ENCODE results near the gene EIF3J. TPM values are rescaled to one million over a fixed set of nuclear protein-coding genes. Genes with fewer than 3 reads are reported as not detected.

EIF3J gene
- total RNA-seq, 1 donor from 2014 or later, result 82.1 TPM

DNA sequence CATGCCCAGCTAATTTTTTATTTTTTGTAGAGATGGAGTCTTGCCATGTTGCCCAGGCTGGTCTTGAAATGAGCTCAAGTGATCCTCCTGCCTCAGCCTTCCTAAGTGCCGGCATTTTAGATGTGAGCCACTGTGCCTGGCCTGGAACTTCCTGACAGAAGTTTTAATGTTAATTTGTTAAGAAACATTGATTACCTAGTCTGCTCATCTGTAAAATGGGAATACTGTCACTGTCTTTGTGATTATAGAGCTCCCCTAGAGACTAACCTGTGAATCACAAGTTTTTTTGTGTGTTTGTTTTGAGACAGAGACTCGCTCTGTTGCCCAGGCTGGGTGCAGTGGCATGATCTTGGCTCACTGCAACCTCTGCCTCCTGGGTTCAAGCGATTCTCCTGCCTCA lies 4.3 kb upstream of the EIF3J start:
- no peak for DNase-seq (ENCODE audit: extremely low spot score, unreplicated experiment)
- no peak overlapping the region for H3K4me3 Mint-ChIP-seq (ENCODE audit: unreplicated experiment)

DNA sequence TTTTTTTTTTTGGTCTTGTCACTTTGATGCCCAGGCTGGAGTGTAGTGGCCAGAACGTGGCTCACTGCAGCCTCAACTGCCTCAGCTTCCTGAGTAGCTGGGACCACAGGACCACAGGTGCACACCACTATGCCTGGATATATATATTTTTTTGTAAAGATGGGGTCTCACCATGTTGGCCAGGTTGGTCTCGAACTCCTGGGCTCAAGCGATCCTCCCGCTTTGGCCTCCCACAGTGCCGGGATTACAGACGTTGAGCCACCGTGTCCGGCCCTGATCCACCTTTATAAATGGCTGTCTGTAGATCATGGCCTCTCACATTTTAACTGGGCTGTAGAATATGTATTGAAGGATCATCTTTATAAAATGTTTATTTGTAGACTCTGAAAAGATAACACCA lies 1.9 kb upstream of the EIF3J start:
- peaks cover 11% of the 10 kb centered on the region for H3K36me3 Mint-ChIP-seq (ENCODE audit: unreplicated experiment)
- no peaks in the 10 kb centered on the region for H3K9me3 Mint-ChIP-seq (ENCODE audit: unreplicated experiment)
- H3K4me1 Mint-ChIP-seq (ENCODE audit: unreplicated experiment), result peaks cover 25% of the 10 kb centered on the region
- H3K27me3 Mint-ChIP-seq (ENCODE audit: unreplicated experiment), result no peaks in the 10 kb centered on the region
- TF ChIP-seq, protein P1, sequence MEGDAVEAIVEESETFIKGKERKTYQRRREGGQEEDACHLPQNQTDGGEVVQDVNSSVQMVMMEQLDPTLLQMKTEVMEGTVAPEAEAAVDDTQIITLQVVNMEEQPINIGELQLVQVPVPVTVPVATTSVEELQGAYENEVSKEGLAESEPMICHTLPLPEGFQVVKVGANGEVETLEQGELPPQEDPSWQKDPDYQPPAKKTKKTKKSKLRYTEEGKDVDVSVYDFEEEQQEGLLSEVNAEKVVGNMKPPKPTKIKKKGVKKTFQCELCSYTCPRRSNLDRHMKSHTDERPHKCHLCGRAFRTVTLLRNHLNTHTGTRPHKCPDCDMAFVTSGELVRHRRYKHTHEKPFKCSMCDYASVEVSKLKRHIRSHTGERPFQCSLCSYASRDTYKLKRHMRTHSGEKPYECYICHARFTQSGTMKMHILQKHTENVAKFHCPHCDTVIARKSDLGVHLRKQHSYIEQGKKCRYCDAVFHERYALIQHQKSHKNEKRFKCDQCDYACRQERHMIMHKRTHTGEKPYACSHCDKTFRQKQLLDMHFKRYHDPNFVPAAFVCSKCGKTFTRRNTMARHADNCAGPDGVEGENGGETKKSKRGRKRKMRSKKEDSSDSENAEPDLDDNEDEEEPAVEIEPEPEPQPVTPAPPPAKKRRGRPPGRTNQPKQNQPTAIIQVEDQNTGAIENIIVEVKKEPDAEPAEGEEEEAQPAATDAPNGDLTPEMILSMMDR (IDR thresholded peaks at IDR 0.05), result no peak
- peak overlapping the region; percentile 86 for H3K4me3 Mint-ChIP-seq (ENCODE audit: unreplicated experiment)
- no peak for DNase-seq (ENCODE audit: extremely low spot score, unreplicated experiment)
- H3K27ac Mint-ChIP-seq (ENCODE audit: unreplicated experiment), result peak overlapping the region; percentile 42

More for the DNA sequence above, 4.3 kb upstream of the EIF3J start:
- H3K27ac Mint-ChIP-seq (ENCODE audit: unreplicated experiment), result no peak overlapping the region
- H3K36me3 Mint-ChIP-seq (ENCODE audit: unreplicated experiment), result peaks cover 8% of the 10 kb centered on the region
- no peaks in the 10 kb centered on the region for H3K27me3 Mint-ChIP-seq (ENCODE audit: unreplicated experiment)
- TF ChIP-seq, protein P1 (IDR thresholded peaks at IDR 0.05), result no peak
- H3K4me1 Mint-ChIP-seq (ENCODE audit: unreplicated experiment), result peaks cover 14% of the 10 kb centered on the region
- no peaks in the 10 kb centered on the region for H3K9me3 Mint-ChIP-seq (ENCODE audit: unreplicated experiment)

DNA sequence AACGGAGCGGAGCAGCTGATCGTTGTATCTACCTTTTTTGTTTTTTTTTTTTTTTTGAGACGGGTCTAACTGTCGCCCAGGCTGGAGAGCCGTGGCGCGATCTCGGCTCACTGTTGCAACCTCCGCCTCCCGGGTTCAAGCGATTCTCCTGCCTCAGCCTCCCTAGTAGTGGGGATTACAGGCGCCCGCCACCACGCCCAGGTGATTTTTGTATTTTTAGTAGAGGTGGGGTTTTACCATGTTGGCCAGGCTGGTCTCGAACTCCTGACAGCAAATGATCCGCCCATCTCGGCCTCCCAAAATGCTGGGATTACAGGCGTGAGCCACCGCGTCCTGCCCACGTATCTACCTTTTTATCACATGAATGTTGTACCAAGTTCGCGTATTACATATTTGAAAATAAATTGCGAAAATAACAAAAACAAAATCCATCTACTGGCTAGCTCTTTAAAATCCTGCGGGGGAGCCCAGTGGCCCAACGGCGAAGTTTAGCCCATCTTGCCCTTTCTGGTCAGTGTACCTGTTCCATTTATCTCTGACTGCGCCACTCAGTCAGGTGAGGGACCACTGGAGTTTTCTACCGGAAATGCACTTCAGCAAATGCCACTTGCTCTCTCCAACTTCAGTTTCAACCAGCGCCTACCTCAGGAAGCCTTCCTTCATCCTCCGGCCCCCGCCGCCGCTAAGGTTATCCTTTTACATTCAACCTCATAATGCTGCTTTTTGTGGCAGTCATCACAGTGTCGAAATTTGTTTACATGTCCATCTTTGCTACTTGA lies 1.2 kb upstream of the EIF3J start:
- Mint-ChIP-seq H3K4me3 (ENCODE audit: unreplicated experiment) (peak overlapping the region; percentile 86), H3K36me3 (ENCODE audit: unreplicated experiment) (peaks cover 12% of the 10 kb centered on the region), H3K9me3 (ENCODE audit: unreplicated experiment) (no peaks in the 10 kb centered on the region), H3K4me1 (ENCODE audit: unreplicated experiment) (peaks cover 29% of the 10 kb centered on the region), H3K27me3 (ENCODE audit: unreplicated experiment) (no peaks in the 10 kb centered on the region), H3K27ac (ENCODE audit: unreplicated experiment) (peak overlapping the region; percentile 96)
- peak; percentile 53 for DNase-seq (ENCODE audit: extremely low spot score, unreplicated experiment)
- TF ChIP-seq, protein P1 (IDR thresholded peaks at IDR 0.05), result no peak

DNA sequence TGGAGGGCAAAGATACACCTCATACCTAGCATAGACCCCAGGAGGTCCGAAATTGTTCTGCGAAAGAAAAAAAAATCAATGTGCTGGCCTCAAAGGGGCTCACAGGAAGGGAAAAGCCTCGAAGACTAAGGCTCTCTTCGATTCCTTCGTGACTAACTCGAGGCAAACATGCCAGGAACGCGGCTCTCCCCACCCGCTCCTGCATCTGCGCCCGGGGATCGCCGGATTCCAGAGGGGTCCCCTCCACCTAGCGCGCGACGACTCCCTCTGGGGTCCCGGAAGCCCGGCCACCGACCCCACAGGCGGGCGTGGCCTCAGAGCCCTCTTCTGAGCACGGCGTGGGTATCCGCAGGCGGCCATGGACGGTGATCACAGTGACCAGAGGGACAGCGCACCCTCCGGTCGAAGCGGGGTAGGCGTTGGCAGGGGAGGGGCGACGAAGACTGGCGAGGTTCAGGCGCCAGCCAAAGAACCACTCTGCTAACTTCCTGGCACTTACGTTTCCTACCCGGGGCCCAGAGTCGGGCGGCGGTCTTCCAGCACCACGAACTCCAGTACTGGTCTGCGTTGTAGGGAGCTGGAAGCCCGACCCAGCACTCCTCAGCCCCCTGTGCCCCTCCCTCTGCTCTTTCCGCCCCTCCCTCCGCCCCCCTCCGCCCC lies 515 bp upstream of the EIF3J start:
- Mint-ChIP-seq H3K36me3 (ENCODE audit: unreplicated experiment) (peaks cover 14% of the 10 kb centered on the region), H3K27me3 (ENCODE audit: unreplicated experiment) (no peaks in the 10 kb centered on the region), H3K9me3 (ENCODE audit: unreplicated experiment) (no peaks in the 10 kb centered on the region), H3K27ac (ENCODE audit: unreplicated experiment) (peak overlapping the region; percentile 96), H3K4me3 (ENCODE audit: unreplicated experiment) (peak overlapping the region; percentile 86), H3K4me1 (ENCODE audit: unreplicated experiment) (peaks cover 36% of the 10 kb centered on the region)
- peak; percentile 96 for DNase-seq (ENCODE audit: extremely low spot score, unreplicated experiment)
- TF ChIP-seq, protein P1 (IDR thresholded peaks at IDR 0.05), result peak; percentile 64

DNA sequence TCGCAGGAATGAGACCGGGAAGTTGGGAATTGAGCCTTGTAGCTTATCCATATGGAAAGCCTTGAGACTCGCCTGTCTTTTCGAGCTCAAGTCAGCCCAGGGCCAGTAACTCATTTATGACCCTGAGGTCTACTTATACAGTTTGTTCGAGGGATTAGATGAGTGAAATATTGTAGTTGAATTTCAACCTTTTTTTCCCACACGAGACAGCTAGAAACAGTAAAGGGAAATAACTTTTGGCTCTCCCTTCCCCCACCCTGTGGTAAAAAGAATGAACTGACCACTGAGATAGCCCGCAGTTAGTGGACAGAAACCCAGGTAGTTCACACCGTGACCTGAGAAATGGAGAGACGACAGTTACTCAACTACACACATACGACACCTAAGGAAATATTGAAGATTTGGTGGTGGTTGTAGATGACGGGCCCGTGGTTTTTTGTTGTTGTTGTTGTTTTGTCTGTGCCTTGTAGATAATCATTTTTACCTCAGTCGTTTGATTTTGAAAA lies 841 bp downstream of the EIF3J start:
- Mint-ChIP-seq H3K36me3 (ENCODE audit: unreplicated experiment) (peaks cover 14% of the 10 kb centered on the region), H3K9me3 (ENCODE audit: unreplicated experiment) (no peaks in the 10 kb centered on the region), H3K27ac (ENCODE audit: unreplicated experiment) (peak overlapping the region; percentile 97), H3K27me3 (ENCODE audit: unreplicated experiment) (no peaks in the 10 kb centered on the region), H3K4me3 (ENCODE audit: unreplicated experiment) (peak overlapping the region; percentile 86), H3K4me1 (ENCODE audit: unreplicated experiment) (peaks cover 49% of the 10 kb centered on the region)
- no peak for DNase-seq (ENCODE audit: extremely low spot score, unreplicated experiment)
- TF ChIP-seq, protein P1 (IDR thresholded peaks at IDR 0.05), result peak; percentile 19

Measured in osteocyte (in vitro differentiated cells).